RWPE2 (cell line): ENCODE data around the gene ARHGAP15.

Experiments used
- ATAC-seq: fragments of 200-7000 bp; cut with Tn5 transposase; 3 replicates; pipeline ENCODE4 v1.9.1; 2021; ENCODE audit warnings: low read depth
- DNase-seq: peaks from one replicate; pipeline ENCODE4 v3.0.0-alpha.2; 2020; ENCODE audit warnings: low spot score
- H3K27ac ChIP-seq: fragments of 450-650 bp; 2 replicates; pipeline ENCODE4 v1.5.1; 2017; ENCODE audit warnings: mild to moderate bottlenecking; ENCODE audit not compliant: poor library complexity, severe bottlenecking
- H3K27me3 ChIP-seq: fragments of 250-450 bp; sonication (Bioruptor Pico); 2 replicates; pipeline ENCODE4 v1.5.1; 2021; ENCODE audit warnings: mild to moderate bottlenecking, moderate library complexity; ENCODE audit not compliant: insufficient read depth, poor library complexity, severe bottlenecking
- H3K36me3 ChIP-seq: fragments of 250-450 bp; sonication (Bioruptor Pico); 2 replicates; pipeline ENCODE4 v1.5.1; 2020; ENCODE audit warnings: low read depth, mild to moderate bottlenecking, moderate library complexity
- H3K4me1 ChIP-seq: fragments of 250-450 bp; sonication (Bioruptor Pico); 2 replicates; pipeline ENCODE4 v1.5.1; 2021; ENCODE audit warnings: mild to moderate bottlenecking, moderate library complexity; ENCODE audit not compliant: insufficient read depth, poor library complexity, severe bottlenecking
- H3K4me3 ChIP-seq: fragments of 250-450 bp; sonication (Bioruptor Pico); 2 replicates; pipeline ENCODE4 v1.5.1; 2021; ENCODE audit warnings: mild to moderate bottlenecking, moderate library complexity; ENCODE audit not compliant: severe bottlenecking
- H3K9me3 ChIP-seq: fragments of 250-450 bp; sonication (Bioruptor Pico); 2 replicates; pipeline ENCODE4 v1.5.1; 2021; ENCODE audit warnings: mild to moderate bottlenecking, moderate library complexity; ENCODE audit not compliant: severe bottlenecking
- CTCF ChIP-seq: fragments of 450-650 bp; IDR thresholded peaks from one replicate; pipeline ENCODE4 v1.5.1; 2017; ENCODE audit warnings: mild to moderate bottlenecking, moderate library complexity; ENCODE audit not compliant: poor library complexity, severe bottlenecking

The ARHGAP15 gene

GRCh38 chr2:143159486-143159840 lies 30.2 kb downstream of the ARHGAP15 start:
- no peaks in the 10 kb centered on the region for H3K9me3 ChIP-seq
- no peak for TF ChIP-seq CTCF
- peaks cover 29% of the 10 kb centered on the region for H3K27me3 ChIP-seq
- no peak for DNase-seq
- ATAC-seq: no peak
- no peak overlapping the region for H3K4me3 ChIP-seq
- no peaks in the 10 kb centered on the region for H3K36me3 ChIP-seq
- H3K27ac ChIP-seq: no peak overlapping the region
- no peaks in the 10 kb centered on the region for H3K4me1 ChIP-seq

- no peaks in the 10 kb centered on the region for H3K4me1 ChIP-seq
- no peaks in the 10 kb centered on the region for H3K9me3 ChIP-seq
- H3K27me3 ChIP-seq: peaks cover 29% of the 10 kb centered on the region
- TF ChIP-seq CTCF: no peak
- DNase-seq (no peak), ATAC-seq (no peak)
- H3K36me3 ChIP-seq: no peaks in the 10 kb centered on the region
- no peak overlapping the region for H3K27ac ChIP-seq
- H3K4me3 ChIP-seq: no peak overlapping the region
Measured at GRCh38 chr2:143160732-143161707, 31.8 kb downstream of the ARHGAP15 start.

- DNase-seq: no peak
- peaks cover 29% of the 10 kb centered on the region for H3K27me3 ChIP-seq
- peak; percentile 83 for ATAC-seq
- TF ChIP-seq CTCF: peak; percentile 53
- H3K4me1 ChIP-seq: no peaks in the 10 kb centered on the region
- no peak overlapping the region for H3K27ac ChIP-seq
- no peaks in the 10 kb centered on the region for H3K9me3 ChIP-seq
- H3K36me3 ChIP-seq: no peaks in the 10 kb centered on the region
- no peak overlapping the region for H3K4me3 ChIP-seq
Measured at GRCh38 chr2:143162123-143162837, 33.1 kb downstream of the ARHGAP15 start.

GRCh38 chr2:143162997-143163396 lies 33.8 kb downstream of the ARHGAP15 start:
- peaks cover 29% of the 10 kb centered on the region for H3K27me3 ChIP-seq
- no peak overlapping the region for H3K27ac ChIP-seq
- no peak overlapping the region for H3K4me3 ChIP-seq
- no peaks in the 10 kb centered on the region for H3K9me3 ChIP-seq
- H3K36me3 ChIP-seq: no peaks in the 10 kb centered on the region
- ATAC-seq (no peak), DNase-seq (no peak)
- H3K4me1 ChIP-seq: no peaks in the 10 kb centered on the region
- TF ChIP-seq CTCF: no peak
